COLO668 (cell line): ENCODE measurements around the gene ARIH2.
"Not testable (repeated sequence)": the region's sequence is repeated elsewhere in the genome, so short reads cannot be mapped to it uniquely, and the experiment has no call there.

Experiments
- DNase-seq: peaks from one replicate; lab custom pipeline; 2025; ENCODE audit not compliant: unreplicated experiment; lab: John Stamatoyannopoulos, UW

Gene ARIH2

GRCh38 chr3:48918388-48919214 is at the start of gene ARIH2:
Gene ARIH2, plus strand, starts transcription at chr3:48918842. Its CDS starts 8,717 bp downstream, at chr3:48927559.
- peak; percentile 88 for DNase-seq

GRCh38 chr3:48877671-48878070 is 41.0 kb upstream of the ARIH2 start:
- no peak for DNase-seq

GRCh38 chr3:48879307-48879993 is 39.2 kb upstream of the ARIH2 start:
- no peak for DNase-seq

GRCh38 chr3:48879994-48880377 is 38.7 kb upstream of the ARIH2 start:
- no peak for DNase-seq

GRCh38 chr3:48881006-48881405 is 37.6 kb upstream of the ARIH2 start:
- DNase-seq = no peak

- DNase-seq = no peak
These were observed 37.0 kb upstream of the ARIH2 start for GRCh38 chr3:48881652-48882114.

- DNase-seq = no peak
These were observed 32.9 kb upstream of the ARIH2 start for GRCh38 chr3:48885753-48886152.

GRCh38 chr3:48891606-48892005 is 27.0 kb upstream of the ARIH2 start:
- no peak for DNase-seq

- DNase-seq = no peak
These were observed 24.1 kb upstream of the ARIH2 start for GRCh38 chr3:48894516-48894915.

GRCh38 chr3:48896936-48897335 is 21.7 kb upstream of the ARIH2 start:
- DNase-seq = no peak

- no peak for DNase-seq
These were observed 20.9 kb upstream of the ARIH2 start for GRCh38 chr3:48897460-48898376.

- peak; percentile 81 for DNase-seq
These were observed 20.0 kb upstream of the ARIH2 start, which contains the start of gene SLC25A20 for GRCh38 chr3:48898383-48899234. Gene SLC25A20, minus strand, starts transcription at chr3:48898882. Its CDS starts 88 bp downstream, at chr3:48898794.

- DNase-seq = no peak
These were observed 19.4 kb upstream of the ARIH2 start for GRCh38 chr3:48899273-48899672.

- DNase-seq = not testable (repeated sequence)
These were observed 11.6 kb upstream of the ARIH2 start for GRCh38 chr3:48907026-48907425.

GRCh38 chr3:48915296-48915695 is 3.3 kb upstream of the ARIH2 start:
- no peak for DNase-seq

- peak; percentile 57 for DNase-seq
These were observed 835 bp downstream of the ARIH2 start for GRCh38 chr3:48919215-48920138.

- no peak for DNase-seq
These were observed 8.1 kb downstream of the ARIH2 start for GRCh38 chr3:48926425-48927392.

GRCh38 chr3:48927928-48928327 is 9.3 kb downstream of the ARIH2 start:
- DNase-seq = no peak
